ENCODE measurements around the gene CDH16.

Gene CDH16

GRCh38 chr16:66944054-66944441 lies 25.4 kb upstream of the CDH16 start:
- H3K27me3 ChIP-seq = no peaks in the 10 kb centered on the region
- H3K36me3 ChIP-seq = peaks cover 25 to 50% (median 48%) of the 10 kb centered on the region in 3 donors
- no peak for DNase-seq
- intact Hi-C loops (cut with DNase I; ENCODE audit: low total_unique reads) = no loop called here
- TF ChIP-seq CTCF (IDR thresholded peaks at IDR 0.05) = no peak
- no peaks in the 10 kb centered on the region for H3K9me3 ChIP-seq
- peaks cover 0 to 14% (median 11%) of the 10 kb centered on the region in 4 donors for H3K4me1 ChIP-seq
- no peak overlapping the region for H3K27ac ChIP-seq
- no peak overlapping the region for H3K4me3 ChIP-seq

GRCh38 chr16:66943426-66944053 lies 24.9 kb upstream of the CDH16 start:
- Histone ChIP-seq H3K27me3 (no peaks in the 10 kb centered on the region), H3K9me3 (no peaks in the 10 kb centered on the region), H3K4me1 (peaks cover 0 to 9% (median 6%) of the 10 kb centered on the region in 4 donors), H3K36me3 (peaks cover 25 to 55% (median 53%) of the 10 kb centered on the region in 3 donors), H3K27ac (no peak overlapping the region), H3K4me3 (no peak overlapping the region)
- intact Hi-C loops (cut with DNase I; ENCODE audit: low total_unique reads) = no loop called here
- DNase-seq = no peak
- TF ChIP-seq CTCF (IDR thresholded peaks at IDR 0.05) = no peak

DNA sequence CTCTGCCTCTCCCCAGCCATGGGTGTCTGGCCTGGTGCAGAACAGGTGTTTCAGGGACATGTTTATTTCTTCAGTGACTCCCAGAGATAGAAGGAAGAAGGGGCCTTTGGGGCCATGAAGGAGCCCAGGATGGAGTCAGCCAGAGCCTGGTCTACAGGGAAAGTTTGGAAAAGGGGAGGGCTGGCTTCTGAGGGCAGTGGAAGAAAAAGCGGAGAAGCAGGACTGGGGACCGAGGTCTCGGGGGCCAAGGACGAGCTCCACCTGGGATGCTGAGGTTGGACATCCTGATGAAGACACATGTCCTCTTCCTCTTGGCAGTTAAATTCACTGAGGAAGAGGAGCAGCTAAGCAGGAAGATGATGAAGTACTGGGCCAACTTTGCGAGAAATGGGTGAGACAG lies 24.3 kb upstream of the CDH16 start:
- Histone ChIP-seq H3K4me3 (no peak overlapping the region), H3K27me3 (no peaks in the 10 kb centered on the region), H3K4me1 (peaks cover 0 to 4% (median 2%) of the 10 kb centered on the region in 4 donors), H3K9me3 (no peaks in the 10 kb centered on the region), H3K27ac (no peak overlapping the region), H3K36me3 (peaks cover 25 to 61% (median 58%) of the 10 kb centered on the region in 3 donors)
- no peak for DNase-seq
- intact Hi-C loops (cut with DNase I; ENCODE audit: low total_unique reads) = no loop called here
- TF ChIP-seq CTCF (IDR thresholded peaks at IDR 0.05) = no peak

- Histone ChIP-seq H3K36me3 (peaks cover 25 to 72% (median 61%) of the 10 kb centered on the region in 3 donors), H3K27me3 (no peaks in the 10 kb centered on the region), H3K9me3 (no peaks in the 10 kb centered on the region), H3K27ac (no peak overlapping the region), H3K4me3 (no peak overlapping the region), H3K4me1 (peaks cover 0 to 25% (median 18%) of the 10 kb centered on the region in 4 donors)
- intact Hi-C loops (cut with DNase I; ENCODE audit: low total_unique reads) = no loop called here
- no peak for TF ChIP-seq CTCF (IDR thresholded peaks at IDR 0.05)
- no peak for DNase-seq
Measured at GRCh38 chr16:66940236-66940635, 21.6 kb upstream of the CDH16 start.

- no peak overlapping the region for H3K27ac ChIP-seq
- TF ChIP-seq CTCF (IDR thresholded peaks at IDR 0.05) = no peak
- intact Hi-C loops (cut with DNase I; ENCODE audit: low total_unique reads) = no loop called here
- no peaks in the 10 kb centered on the region for H3K9me3 ChIP-seq
- H3K36me3 ChIP-seq = peaks cover 25 to 72% (median 61%) of the 10 kb centered on the region in 3 donors
- no peak overlapping the region for H3K4me3 ChIP-seq
- peaks cover 0 to 26% (median 19%) of the 10 kb centered on the region in 4 donors for H3K4me1 ChIP-seq
- DNase-seq = no peak
- H3K27me3 ChIP-seq = no peaks in the 10 kb centered on the region
Measured at GRCh38 chr16:66939366-66939765, 20.7 kb upstream of the CDH16 start.

Data from tibial artery (tissue), 4 donors.